ENCODE measurements around the gene CAPZB. TPM values are rescaled to one million over a fixed set of nuclear protein-coding genes. Genes with fewer than 3 reads are reported as not detected.

CAPZB gene
- polyA plus RNA-seq, 2 of the 4 experiments (the other 2 are of a cell fraction) = 133 to 296 TPM

DNA sequence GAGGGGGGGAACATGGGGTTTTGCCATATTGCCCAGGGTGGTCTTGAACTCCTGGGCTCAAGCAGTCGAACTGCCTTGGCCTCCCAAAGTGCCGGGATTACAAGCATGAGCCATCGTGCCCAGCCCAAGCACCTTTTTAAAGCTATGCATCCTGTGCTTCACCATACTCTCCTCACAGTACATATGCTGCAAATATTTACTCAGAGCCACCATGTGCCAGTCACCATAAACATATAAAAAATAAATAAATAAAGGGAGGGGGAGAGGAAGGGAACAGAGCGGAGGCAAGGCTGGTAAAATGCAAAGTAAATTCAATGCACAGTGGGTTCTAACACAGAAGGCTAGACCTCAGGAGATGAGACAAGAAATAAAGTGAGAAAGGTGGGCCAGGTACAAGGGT is 64.7 kb downstream of the CAPZB start:
- 91% methylated on average over 4 of the region's 4 CpGs for WGBS (ENCODE audit: missing lambda C conversion rate)
- Histone ChIP-seq H3K4me3 (no peak overlapping the region), H3K27ac (no peak overlapping the region), H3K4me1 (peaks cover 4% of the 10 kb centered on the region; the same call in 1 of the 3 replicates), H3K4me2 (no peak overlapping the region), H3K9me3 (no peaks in the 10 kb centered on the region)
- FAIRE-seq (no peak), ATAC-seq (no peak), DNase-seq (ENCODE audit: low read depth in 1 of 2, low spot score in 1 of 2) (no peak)
- ChIA-PET POLR2A (interaction anchor here (0.7 kb wide), 1 partner anchor 65 kb away, joined by 5 read pairs; the partner anchor contains the start of gene CAPZB), CTCF (interaction anchor here (1.7 kb wide), 1 partner anchor 12 kb away, joined by 3 read pairs; no protein-coding TSS in a partner anchor)
- TF ChIP-seq, protein P1, sequence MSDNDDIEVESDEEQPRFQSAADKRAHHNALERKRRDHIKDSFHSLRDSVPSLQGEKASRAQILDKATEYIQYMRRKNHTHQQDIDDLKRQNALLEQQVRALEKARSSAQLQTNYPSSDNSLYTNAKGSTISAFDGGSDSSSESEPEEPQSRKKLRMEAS (IDR thresholded peaks at IDR 0.05) = no peak
- no peak for TF ChIP-seq SMC3 (IDR thresholded peaks at IDR 0.05)
- no peak for TF ChIP-seq POLR2A (IDR thresholded peaks at IDR 0.05; ENCODE audit: low read length)
- no peak for TF ChIP-seq JUN (IDR thresholded peaks at IDR 0.05)
- no peak for TF ChIP-seq ESRRA (IDR thresholded peaks at IDR 0.05; ENCODE audit: borderline replicate concordance, low read length)
- no peak for TF ChIP-seq PBX3 (IDR thresholded peaks at IDR 0.05)
- TF ChIP-seq USF2 (IDR thresholded peaks at IDR 0.05) = no peak
- TF ChIP-seq POLR2AphosphoS2 (conservative IDR thresholded peaks at IDR 0.05; ENCODE audit: low read length) = no peak

DNA sequence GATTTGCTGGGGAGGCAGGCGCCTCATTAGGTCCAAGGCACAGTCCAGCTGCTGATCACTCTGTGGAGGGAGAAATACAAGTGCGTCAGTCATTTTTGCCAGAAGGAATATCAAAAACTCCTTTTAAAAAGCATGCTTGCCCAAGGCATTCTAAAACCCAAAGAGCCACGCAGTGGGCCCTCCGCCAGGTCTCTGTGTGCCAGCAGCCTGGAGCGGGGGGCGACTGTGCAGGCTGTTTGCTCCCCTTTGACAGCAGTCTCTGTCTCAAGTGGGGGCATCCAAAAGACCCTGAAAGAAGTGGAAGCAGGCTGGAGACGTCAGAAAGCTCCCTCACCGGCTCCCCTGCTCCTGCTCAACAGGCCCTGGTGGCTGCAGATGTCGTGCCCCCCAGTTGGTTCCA is 65.6 kb downstream of the CAPZB start:
- no peak for ATAC-seq
- 90% methylated on average over 9 of the region's 9 CpGs for WGBS (ENCODE audit: missing lambda C conversion rate)
- Histone ChIP-seq H3K4me2 (no peak overlapping the region), H3K9me3 (no peaks in the 10 kb centered on the region), H3K27ac (no peak overlapping the region), H3K4me1 (no peaks in the 10 kb centered on the region), H3K4me3 (no peak overlapping the region)
- TF ChIP-seq ZNF302 (CRISPR knock-in tag; IDR thresholded peaks at IDR 0.05) = no peak
- TF ChIP-seq, protein P1 (IDR thresholded peaks at IDR 0.05) = no peak
- TF ChIP-seq SREBF2 (IDR thresholded peaks at IDR 0.05) = no peak
- TF ChIP-seq HOXB13 (CRISPR knock-in tag; IDR thresholded peaks at IDR 0.05; ENCODE audit: low read depth) = no peak
- TF ChIP-seq, protein P2, sequence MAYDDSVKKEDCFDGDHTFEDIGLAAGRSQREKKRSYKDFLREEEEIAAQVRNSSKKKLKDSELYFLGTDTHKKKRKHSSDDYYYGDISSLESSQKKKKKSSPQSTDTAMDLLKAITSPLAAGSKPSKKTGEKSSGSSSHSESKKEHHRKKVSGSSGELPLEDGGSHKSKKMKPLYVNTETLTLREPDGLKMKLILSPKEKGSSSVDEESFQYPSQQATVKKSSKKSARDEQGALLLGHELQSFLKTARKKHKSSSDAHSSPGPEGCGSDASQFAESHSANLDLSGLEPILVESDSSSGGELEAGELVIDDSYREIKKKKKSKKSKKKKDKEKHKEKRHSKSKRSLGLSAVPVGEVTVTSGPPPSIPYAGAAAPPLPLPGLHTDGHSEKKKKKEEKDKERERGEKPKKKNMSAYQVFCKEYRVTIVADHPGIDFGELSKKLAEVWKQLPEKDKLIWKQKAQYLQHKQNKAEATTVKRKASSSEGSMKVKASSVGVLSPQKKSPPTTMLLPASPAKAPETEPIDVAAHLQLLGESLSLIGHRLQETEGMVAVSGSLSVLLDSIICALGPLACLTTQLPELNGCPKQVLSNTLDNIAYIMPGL (CRISPR knock-in tag; IDR thresholded peaks at IDR 0.05; ENCODE audit: borderline replicate concordance) = no peak
- no peak for TF ChIP-seq CHD4 (IDR thresholded peaks at IDR 0.05; ENCODE audit: borderline replicate concordance)
- TF ChIP-seq RFX5 (IDR thresholded peaks at IDR 0.05) = no peak
- TF ChIP-seq SMC3 (IDR thresholded peaks at IDR 0.05) = no peak
- no peak for TF ChIP-seq ZC3H11A (IDR thresholded peaks at IDR 0.05)
- no peak for TF ChIP-seq PBX3 (IDR thresholded peaks at IDR 0.05)
- no peak for TF ChIP-seq TFCP2L1 (CRISPR knock-in tag; IDR thresholded peaks at IDR 0.05)
- no peak for TF ChIP-seq HDAC2 (IDR thresholded peaks at IDR 0.05)
- no peak for TF ChIP-seq JUN (IDR thresholded peaks at IDR 0.05)
- TF ChIP-seq CBX8 (IDR thresholded peaks at IDR 0.05) = no peak
- no peak for TF ChIP-seq EHMT2 (IDR thresholded peaks at IDR 0.05; ENCODE audit: low read depth)
- no peak for DNase-seq (ENCODE audit: low read depth in 1 of 2, low spot score in 1 of 2)
- no peak for FAIRE-seq
- POLR2A ChIA-PET = interaction anchor here (0.7 kb wide), 1 partner anchor 66 kb away, joined by 5 read pairs; the partner anchor contains the start of gene CAPZB
- CTCF ChIA-PET = interaction anchor here (1.7 kb wide), 1 partner anchor 13 kb away, joined by 3 read pairs; no protein-coding TSS in a partner anchor

Data from A549 (cell line).